ENCODE measurements around the gene LYPD6. TPM values are rescaled to one million over a fixed set of nuclear protein-coding genes. Genes with fewer than 3 reads are reported as not detected.

Gene LYPD6
- total RNA-seq, 2 donors from 2014 or later = 5.2 to 8.4 TPM

- Histone ChIP-seq H3K27ac (no peak overlapping the region), H3K4me1 (peaks cover 5% of the 10 kb centered on the region), H3K9ac (ENCODE audit: low read depth in 2 of 2, low read length in 2 of 2) (no peak overlapping the region), H3K36me3 (no peaks in the 10 kb centered on the region), H3K27me3 (no peaks in the 10 kb centered on the region), H3K4me3 (no peak overlapping the region), H3K9me3 (no peaks in the 10 kb centered on the region)
- no peak for TF ChIP-seq CTCF (IDR thresholded peaks at IDR 0.05)
- no peak for DNase-seq
- intact Hi-C loops (cut with DNase I) = no loop called here
Observed at GRCh38 chr2:149357058-149357457, 26.7 kb downstream of the LYPD6 start.

- intact Hi-C loops (cut with DNase I) = no loop called here
- Histone ChIP-seq H3K27me3 (no peaks in the 10 kb centered on the region), H3K9me3 (no peaks in the 10 kb centered on the region), H3K4me3 (no peak overlapping the region), H3K36me3 (no peaks in the 10 kb centered on the region), H3K27ac (no peak overlapping the region), H3K4me1 (peaks cover 5% of the 10 kb centered on the region), H3K9ac (ENCODE audit: low read depth in 2 of 2, low read length in 2 of 2) (no peak overlapping the region)
- TF ChIP-seq CTCF (IDR thresholded peaks at IDR 0.05) = no peak
- no peak for DNase-seq
Observed at GRCh38 chr2:149360106-149360505, 29.7 kb downstream of the LYPD6 start.

DNA sequence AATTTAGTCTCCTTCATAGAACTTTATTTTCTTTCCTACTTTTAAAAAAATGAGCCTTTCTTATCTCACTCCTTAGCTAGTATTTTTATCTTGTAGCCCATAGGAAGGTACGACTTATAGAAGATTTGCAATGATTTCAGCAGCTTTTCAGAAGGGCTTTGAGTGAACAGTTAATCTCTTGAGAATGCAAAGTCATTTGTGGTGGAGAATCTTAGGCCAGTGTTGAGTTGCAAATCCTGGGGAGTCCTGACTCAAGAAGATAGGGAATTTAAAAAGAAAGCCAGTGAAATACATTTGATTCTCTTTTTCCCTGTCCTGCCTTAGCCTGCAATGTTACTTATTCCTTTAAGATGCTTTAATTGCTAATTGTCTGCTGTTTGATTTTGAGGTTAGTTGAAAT is 33.6 kb downstream of the LYPD6 start:
- H3K9me3 ChIP-seq = no peaks in the 10 kb centered on the region
- no peak overlapping the region for H3K9ac ChIP-seq (ENCODE audit: low read depth in 2 of 2, low read length in 2 of 2)
- no peaks in the 10 kb centered on the region for H3K27me3 ChIP-seq
- no peaks in the 10 kb centered on the region for H3K36me3 ChIP-seq
- no peak overlapping the region for H3K27ac ChIP-seq
- H3K4me1 ChIP-seq = peaks cover 10% of the 10 kb centered on the region
- TF ChIP-seq CTCF (IDR thresholded peaks at IDR 0.05) = no peak
- no peak overlapping the region for H3K4me3 ChIP-seq
- intact Hi-C loops (cut with DNase I) = no loop called here
- DNase-seq = no peak

GRCh38 chr2:149364839-149365238 is 34.5 kb downstream of the LYPD6 start:
- Histone ChIP-seq H3K9me3 (no peaks in the 10 kb centered on the region), H3K27me3 (no peaks in the 10 kb centered on the region), H3K4me1 (peaks cover 7% of the 10 kb centered on the region), H3K27ac (no peak overlapping the region), H3K36me3 (no peaks in the 10 kb centered on the region), H3K4me3 (no peak overlapping the region), H3K9ac (ENCODE audit: low read depth in 2 of 2, low read length in 2 of 2) (no peak overlapping the region)
- no peak for TF ChIP-seq CTCF (IDR thresholded peaks at IDR 0.05)
- DNase-seq = no peak
- intact Hi-C loops (cut with DNase I) = no loop called here

- H3K36me3 ChIP-seq = no peaks in the 10 kb centered on the region
- no peak for TF ChIP-seq CTCF (IDR thresholded peaks at IDR 0.05)
- no peak overlapping the region for H3K9ac ChIP-seq (ENCODE audit: low read depth in 2 of 2, low read length in 2 of 2)
- H3K9me3 ChIP-seq = no peaks in the 10 kb centered on the region
- H3K27me3 ChIP-seq = no peaks in the 10 kb centered on the region
- no peak overlapping the region for H3K27ac ChIP-seq
- no peak overlapping the region for H3K4me3 ChIP-seq
- DNase-seq = peak; percentile 23
- peaks cover 6% of the 10 kb centered on the region for H3K4me1 ChIP-seq
- intact Hi-C loops (cut with DNase I) = no loop called here
Observed at GRCh38 chr2:149365931-149366583, 35.7 kb downstream of the LYPD6 start.

Data from colonic mucosa (tissue), 4 donors.